CD14-positive monocyte (primary cell): ENCODE measurements around the gene JMJD1C. TPM values are rescaled to one million over a fixed set of nuclear protein-coding genes. Genes with fewer than 3 reads are reported as not detected.

Experiments used
- DNase-seq, 3 donors: peaks; one replicate each; pipeline ENCODE4 v3.0.0-alpha.2; 2011 to 2022
- H2AFZ ChIP-seq: 2 replicates; pipeline ENCODE4 v1.6.0; 2012; ENCODE audit warnings: mild to moderate bottlenecking, low read depth, low read length, inconsistent platforms; ENCODE audit not compliant: insufficient read depth, poor library complexity, severe bottlenecking
- H3K27ac ChIP-seq, 2 donors: 1 replicate in 1 of 2; 2 replicates in 1 of 2; pipeline ENCODE4 v1.5.1; 2012 to 2013; ENCODE audit warnings: low read length in 2 of 2, control low read depth in 1 of 2, inconsistent platforms in 1 of 2, low read depth in 1 of 2, mild to moderate bottlenecking in 1 of 2
- H3K27me3 ChIP-seq, 2 donors: one replicate each; pipeline versions ENCODE4 v1.6.0 to v1.6.1; 2011 to 2013; ENCODE audit warnings: low read length in 2 of 2; ENCODE audit not compliant: control insufficient read depth in 2 of 2, insufficient read depth in 2 of 2
- H3K36me3 ChIP-seq, 2 donors: replicated peaks in 1 of 2; 1 replicate in 1 of 2; 2 replicates in 1 of 2; pipeline versions ENCODE4 v1.5.1 to v1.6.1; 2012 to 2013; ENCODE audit warnings: low read length in 2 of 2, control low read depth in 1 of 2, inconsistent platforms in 1 of 2, mild to moderate bottlenecking in 1 of 2; ENCODE audit not compliant: insufficient read depth in 2 of 2, control insufficient read depth in 1 of 2
- H3K4me1 ChIP-seq, 2 donors: 1 replicate in 1 of 2; 2 replicates in 1 of 2; pipeline versions ENCODE4 v1.5.1 to v1.6.1; 2012 to 2013; ENCODE audit warnings: low read length in 2 of 2, control low read depth in 1 of 2, inconsistent platforms in 1 of 2, mild to moderate bottlenecking in 1 of 2, moderate library complexity in 1 of 2; ENCODE audit not compliant: insufficient read depth in 2 of 2, control insufficient read depth in 1 of 2
- H3K4me2 ChIP-seq: replicated peaks from 2 replicates; pipeline ENCODE3; 2012; ENCODE audit warnings: low read length, moderate library complexity, mild to moderate bottlenecking; ENCODE audit not compliant: poor library complexity, severe bottlenecking; ENCODE audit errors: extremely low read depth
- H3K4me3 ChIP-seq, 3 experiments: fragments of 200-600 bp in 1 of 3; sonication (generic) in 1 of 3; replicated peaks in 1 of 3; 1 replicate in 2 of 3; 2 replicates in 1 of 3; pipeline ENCODE4 v1.5.1; 2011 to 2013; ENCODE audit warnings: low read length in 3 of 3, mild to moderate bottlenecking in 3 of 3, control low read depth in 2 of 3, low read depth in 2 of 3, inconsistent platforms in 1 of 3, moderate library complexity in 1 of 3
- H3K79me2 ChIP-seq: 2 replicates; pipeline ENCODE4 v1.6.0; 2012; ENCODE audit warnings: mild to moderate bottlenecking, control low read depth, inconsistent platforms, low read length, moderate library complexity; ENCODE audit not compliant: insufficient read depth
- H3K9ac ChIP-seq: 2 replicates; pipeline ENCODE4 v1.6.0; 2017; ENCODE audit warnings: low read length, mild to moderate bottlenecking; ENCODE audit not compliant: insufficient read depth, poor library complexity, severe bottlenecking
- H3K9me3 ChIP-seq, 2 donors: replicated peaks in 1 of 2; 1 replicate in 1 of 2; 2 replicates in 1 of 2; pipeline versions ENCODE4 v1.5.1 to v1.6.1; 2012 to 2013; ENCODE audit warnings: low read length in 2 of 2, control low read depth in 1 of 2; ENCODE audit not compliant: control insufficient read depth in 1 of 2, insufficient read depth in 1 of 2
- H4K20me1 ChIP-seq: 2 replicates; pipeline ENCODE4 v1.6.0; 2012; ENCODE audit warnings: mild to moderate bottlenecking, low read length, control low read depth, moderate library complexity; ENCODE audit not compliant: insufficient read depth
- H3K27ac Mint-ChIP-seq, 7 donors: one replicate each; pipeline ENCODE4 v1.8.0; 2020; ENCODE audit warnings: mild to moderate bottlenecking in 7 of 7, mixed read lengths in 7 of 7, moderate library complexity in 6 of 7, inconsistent platforms in 2 of 7
- H3K27me3 Mint-ChIP-seq, 3 donors: one replicate each; pipeline ENCODE4 v1.8.0; 2021 to 2022; ENCODE audit warnings: low read depth in 3 of 3, mild to moderate bottlenecking in 3 of 3, mixed read lengths in 3 of 3, moderate library complexity in 3 of 3, inconsistent platforms in 1 of 3
- H3K36me3 Mint-ChIP-seq, 2 donors: one replicate each; pipeline ENCODE4 v1.8.0; 2020; ENCODE audit warnings: mixed read lengths in 2 of 2, inconsistent platforms in 1 of 2, mild to moderate bottlenecking in 1 of 2
- H3K4me1 Mint-ChIP-seq: one replicate; pipeline ENCODE4 v1.8.0; 2020; ENCODE audit warnings: mild to moderate bottlenecking, mixed read lengths
- H3K4me3 Mint-ChIP-seq, 2 donors: one replicate each; pipeline ENCODE4 v1.8.0; 2020; ENCODE audit warnings: mild to moderate bottlenecking in 2 of 2, mixed read lengths in 2 of 2, moderate library complexity in 1 of 2
- H3K9me3 Mint-ChIP-seq, 7 donors: one replicate each; pipeline ENCODE4 v1.8.0; 2020 to 2022; ENCODE audit warnings: mixed read lengths in 7 of 7, mild to moderate bottlenecking in 6 of 7, moderate library complexity in 6 of 7, inconsistent platforms in 2 of 7
- CTCF ChIP-seq: fragments of 200-600 bp; IDR thresholded peaks from one replicate; pipeline ENCODE4 v1.8.0; 2022; ENCODE audit warnings: antibody characterized with exemption, mild to moderate bottlenecking
- WGBS: methylation state at CpG from one replicate; pipeline ENCODE4 v1.1.5; 2013; ENCODE audit warnings: missing lambda C conversion rate; ENCODE audit not compliant: insufficient coverage; 5-methylcytosine and 5-hydroxymethylcytosine counted together
- intact Hi-C, 2 donors: fragments of 100-400 bp; cut with micrococcal nuclease; formaldehyde crosslinking; loops; one replicate each; pipeline versions ENCODE4 v1.15.0 to v1.15.1; 2023
- polyA plus RNA-seq, 3 donors: library from polyadenylated mRNA; depleted of rRNA in 1 of 3; unstranded in 2 of 3; stranded (reverse) in 1 of 3; fragments of 300-500 nt in 2 of 3; fragments of >200 nt in 1 of 3; fragmentation: Illumina TruSeq in 2 of 3; gene quantifications; 1 replicate in 2 of 3; 2 replicates in 1 of 3; pipeline ENCODE4 v1.2.3, GENCODE V29; 2012 to 2021

The JMJD1C gene
- polyA plus RNA-seq, 3 donors: 27.8 to 84.8 (median 46.5) TPM

GRCh38 chr10:63337455-63338251 is 128.1 kb downstream of the JMJD1C start:
- H3K4me1 Mint-ChIP-seq: no peaks in the 10 kb centered on the region

GRCh38 chr10:63331586-63331985 is 134.2 kb downstream of the JMJD1C start:
- peak overlapping the region in 1 of 7 donors; percentile 18 for H3K27ac Mint-ChIP-seq
- Histone ChIP-seq H3K4me2 (no peak overlapping the region), H4K20me1 (peaks cover 6% of the 10 kb centered on the region), H3K9ac (no peak overlapping the region), H3K4me1 (no peaks in the 10 kb centered on the region), H3K9me3 (no peaks in the 10 kb centered on the region), H3K79me2 (no peaks in the 10 kb centered on the region), H2AFZ (no peak overlapping the region), H3K36me3 (no peaks in the 10 kb centered on the region), H3K27me3 (no peaks in the 10 kb centered on the region), H3K27ac (no peak overlapping the region), H3K4me3 (no peak overlapping the region)
- no peak for DNase-seq
- H3K36me3 Mint-ChIP-seq: no peaks in the 10 kb centered on the region
- no peak for TF ChIP-seq CTCF
- H3K4me1 Mint-ChIP-seq: peaks cover 8% of the 10 kb centered on the region
- H3K27me3 Mint-ChIP-seq: peaks cover 0 to under 1% (median 0%) of the 10 kb centered on the region in 3 donors
- intact Hi-C loops: no loop called here
- H3K9me3 Mint-ChIP-seq: no peaks in the 10 kb centered on the region
- WGBS: 100% methylated on average over 2 of the region's 5 CpGs
- H3K4me3 Mint-ChIP-seq: no peak overlapping the region

More at GRCh38 chr10:63337455-63338251, 128.1 kb downstream of the JMJD1C start:
- Mint-ChIP-seq H3K27me3 (peaks cover 0 to 3% (median 2%) of the 10 kb centered on the region in 3 donors), H3K27ac (peak overlapping the region in 1 of 7 donors; percentile 38), H3K4me3 (no peak overlapping the region), H3K36me3 (peaks cover 3 to 4% of the 10 kb centered on the region in 2 donors), H3K9me3 (peaks cover 0 to 1% (median 0%) of the 10 kb centered on the region in 7 donors)
- H4K20me1 ChIP-seq: peaks cover 4% of the 10 kb centered on the region
- H3K36me3 ChIP-seq: no peaks in the 10 kb centered on the region
- H3K4me2 ChIP-seq: no peak overlapping the region
- no peaks in the 10 kb centered on the region for H3K79me2 ChIP-seq
- WGBS: no CpG with 5 or more reads among the region's 4 CpGs
- TF ChIP-seq CTCF: no peak
- no peak for DNase-seq
- no peak overlapping the region for H3K9ac ChIP-seq
- no peak overlapping the region for H3K27ac ChIP-seq
- no peaks in the 10 kb centered on the region for H3K9me3 ChIP-seq
- no peaks in the 10 kb centered on the region for H3K27me3 ChIP-seq
- intact Hi-C loops: no loop called here
- no peak overlapping the region for H2AFZ ChIP-seq
- H3K4me1 ChIP-seq: no peaks in the 10 kb centered on the region
- H3K4me3 ChIP-seq: no peak overlapping the region
